Endothelial cell of umbilical vein (primary cell): ENCODE measurements around the gene DUOXA1. TPM values are rescaled to one million over a fixed set of nuclear protein-coding genes. Genes with fewer than 3 reads are reported as not detected.

Source experiments
- BruUV-seq: library from RNA; stranded (reverse); fragments of 400-500 nt; replicated peaks from 2 replicates; lab custom pipeline; 2021; lab: Mats Ljungman, UMichigan
- CTCF ChIA-PET: fragments of 300-600, 350-600 bp; sonication (Branson Sonifier 250); formaldehyde crosslinking; loops from one replicate; lab custom pipeline; 2021; ENCODE audit warnings: antibody characterized with exemption, inconsistent platforms; lab: Charles Lee
- POLR2A ChIA-PET: fragments of 300-600, 350-600 bp; sonication (Branson Sonifier 250); formaldehyde crosslinking; loops from one replicate; lab custom pipeline; 2021; ENCODE audit warnings: antibody characterized with exemption, inconsistent platforms; lab: Charles Lee
- DNase-seq: peaks from one replicate; pipeline ENCODE4 v3.0.0-alpha.2; 2011; ENCODE audit warnings: low read depth, low spot score
- FAIRE-seq: peaks from 2 replicates; lab custom pipeline; 2011; peaks lifted over from hg19 to GRCh38; lab: Jason Lieb, UNC
- H2AFZ ChIP-seq: 2 replicates; pipeline ENCODE4 v1.6.0; 2012; ENCODE audit warnings: low read depth, low read length, control low read depth, inconsistent platforms
- H3K27ac ChIP-seq: 2 replicates; pipeline ENCODE4 v1.5.1; 2011; ENCODE audit warnings: low read depth, mild to moderate bottlenecking, control low read depth, low read length, moderate library complexity; ENCODE audit not compliant: insufficient read depth
- H3K27me3 ChIP-seq, 2 experiments: 2 replicates each; pipeline versions ENCODE4 v1.6.0 to v1.6.1; 2011; ENCODE audit warnings: low read length in 2 of 2, mixed read lengths in 1 of 2; ENCODE audit not compliant: control insufficient read depth in 2 of 2, insufficient read depth in 2 of 2
- H3K36me3 ChIP-seq, 2 experiments: 2 replicates in 1 of 2; 3 replicates in 1 of 2; pipeline ENCODE4 v1.5.1; 2011; ENCODE audit warnings: low read length in 2 of 2, mild to moderate bottlenecking in 1 of 2, moderate library complexity in 1 of 2; ENCODE audit not compliant: control insufficient read depth in 2 of 2, insufficient read depth in 2 of 2; ENCODE audit errors: extremely low read depth in 1 of 2
- H3K4me1 ChIP-seq: 3 replicates; pipeline ENCODE4 v1.5.1; 2011; ENCODE audit warnings: mild to moderate bottlenecking, low read length; ENCODE audit not compliant: control insufficient read depth, insufficient read depth; ENCODE audit errors: extremely low read depth
- H3K4me2 ChIP-seq: 2 replicates; pipeline ENCODE4 v1.6.1; 2011; ENCODE audit warnings: low read length, control low read depth, mixed read lengths; ENCODE audit not compliant: insufficient read depth
- H3K4me3 ChIP-seq, 3 experiments: fragments of 200-600 bp in 1 of 3; sonication (generic), shearing (Covaris generic) in 1 of 3; replicated peaks in 1 of 3; 2 replicates each; pipeline ENCODE4 v1.5.1; 2011 to 2016; ENCODE audit warnings: control low read depth in 3 of 3, low read length in 3 of 3, mild to moderate bottlenecking in 2 of 3, inconsistent platforms in 1 of 3, low read depth in 1 of 3, moderate library complexity in 1 of 3; ENCODE audit not compliant: insufficient read depth in 1 of 3
- H3K79me2 ChIP-seq: 2 replicates; pipeline ENCODE4 v1.6.0; 2012; ENCODE audit warnings: low read length, inconsistent platforms; ENCODE audit not compliant: control insufficient read depth, insufficient read depth
- H3K9ac ChIP-seq: replicated peaks from 2 replicates; pipeline ENCODE3; 2011; ENCODE audit warnings: low read length, control low read depth; ENCODE audit not compliant: insufficient read depth; ENCODE audit errors: extremely low read depth
- H3K9me1 ChIP-seq: replicated peaks from 3 replicates; pipeline ENCODE4 v1.6.0; 2011; ENCODE audit warnings: mild to moderate bottlenecking, low read length; ENCODE audit not compliant: control insufficient read depth, insufficient read depth; ENCODE audit errors: extremely low read depth
- H3K9me3 ChIP-seq: replicated peaks from 2 replicates; pipeline ENCODE4 v1.5.1; 2012; ENCODE audit warnings: low read length, inconsistent platforms; ENCODE audit not compliant: control insufficient read depth, insufficient read depth
- H4K20me1 ChIP-seq: replicated peaks from 2 replicates; pipeline ENCODE3; 2011; ENCODE audit warnings: mild to moderate bottlenecking, low read length; ENCODE audit not compliant: control insufficient read depth, insufficient read depth; ENCODE audit errors: extremely low read depth
- CTCF ChIP-seq, 2 donors: IDR thresholded peaks; 1 replicate in 1 of 2; 2 replicates in 1 of 2; pipeline ENCODE4 v1.5.1; 2011; ENCODE audit warnings: low read length in 2 of 2, mild to moderate bottlenecking in 2 of 2, moderate library complexity in 2 of 2, control low read depth in 1 of 2, inconsistent platforms in 1 of 2, low read depth in 1 of 2; ENCODE audit not compliant: insufficient read depth in 1 of 2; ENCODE audit errors: extremely low read depth in 1 of 2
- EZH2 ChIP-seq: IDR thresholded peaks from 2 replicates; pipeline ENCODE4 v1.6.1; 2012; ENCODE audit warnings: borderline replicate concordance, low read depth, mild to moderate bottlenecking, moderate library complexity, low read length, inconsistent platforms; ENCODE audit not compliant: severe bottlenecking
- FOS ChIP-seq: IDR thresholded peaks from 2 replicates; pipeline ENCODE4 v1.6.1; 2011; ENCODE audit warnings: mild to moderate bottlenecking, low read length, moderate library complexity, borderline replicate concordance; ENCODE audit not compliant: insufficient read depth
- GATA2 ChIP-seq: IDR thresholded peaks from 2 replicates; pipeline ENCODE4 v1.7.0; 2011; ENCODE audit warnings: low read depth, mild to moderate bottlenecking, moderate library complexity, mixed read lengths, low read length; ENCODE audit not compliant: insufficient read length, insufficient read depth
- JUN ChIP-seq: IDR thresholded peaks from 2 replicates; pipeline ENCODE4 v1.6.1; 2011; ENCODE audit warnings: borderline replicate concordance, low read depth; ENCODE audit not compliant: insufficient read length, insufficient read depth
- MAX ChIP-seq: IDR thresholded peaks from 2 replicates; pipeline ENCODE4 v1.6.1; 2011; ENCODE audit not compliant: insufficient read depth, insufficient read length
- MYC ChIP-seq: IDR thresholded peaks from one replicate; pipeline ENCODE4 v1.6.1; 2011; ENCODE audit warnings: mild to moderate bottlenecking, low read depth, low read length
- POLR2A ChIP-seq: IDR thresholded peaks from 2 replicates; pipeline ENCODE4 v1.6.1; 2012; ENCODE audit warnings: low read depth, mild to moderate bottlenecking, control low read depth, low read length
- POLR2AphosphoS5 ChIP-seq: IDR thresholded peaks from 2 replicates; pipeline ENCODE4 v1.6.1; 2012; ENCODE audit warnings: low read depth, mild to moderate bottlenecking, control low read depth, low read length, moderate library complexity; ENCODE audit not compliant: insufficient read depth
- dilution Hi-C: fragments of 300-500 bp; cut with MboI; formaldehyde crosslinking; loops from one replicate; pipeline ENCODE4 v1.15.0; 2019; ENCODE audit warnings: low sequenced_read_pairs; ENCODE audit not compliant: extremely low pct_ligation_motif_present
- intact Hi-C: fragments of 100-400 bp; cut with micrococcal nuclease; formaldehyde crosslinking; loops from one replicate; pipeline ENCODE4 v1.10.0; 2022
- polyA plus RNA-seq, 4 experiments: library from polyadenylated mRNA; depleted of rRNA in 3 of 4; stranded (reverse) in 3 of 4; unstranded in 1 of 4; fragments of >200 nt; gene quantifications; 2 replicates each; pipeline versions ENCODE4 v1.2.1 to v1.2.3, GENCODE V29; 2011 to 2012; ENCODE audit warnings: missing spikeins in 1 of 4
- total RNA-seq: library from RNA; stranded (reverse); gene quantifications from 2 replicates; pipeline ENCODE4 v1.2.3, GENCODE V29; 2021

The DUOXA1 gene
- total and polyA plus RNA-seq, 2 donors (not counting 3 experiments of a cell fraction or from before 2014, with no cell fraction given) = 0.07 TPM; not detected in 1

- DNase-seq = no peak
- Histone ChIP-seq H3K9me1 (no peaks in the 10 kb centered on the region), H3K79me2 (no peaks in the 10 kb centered on the region), H3K4me2 (no peak overlapping the region), H3K36me3 (no peaks in the 10 kb centered on the region), H3K27me3 (no peaks in the 10 kb centered on the region), H2AFZ (no peak overlapping the region), H3K27ac (no peak overlapping the region), H3K4me3 (no peak overlapping the region), H3K9me3 (no peaks in the 10 kb centered on the region), H3K4me1 (peaks cover 2% of the 10 kb centered on the region), H3K9ac (no peak overlapping the region), H4K20me1 (no peaks in the 10 kb centered on the region)
- dilution Hi-C loops (no loop called here), intact Hi-C loops (no loop called here)
- ChIA-PET CTCF (interaction anchor here (1.5 to 3.0 kb wide), 2 partner anchors 29 to 38 kb away, joined by 6 to 7 read pairs; no protein-coding TSS in a partner anchor), POLR2A (no interaction called here)
- no peak for TF ChIP-seq JUN
- TF ChIP-seq MYC = no peak
- TF ChIP-seq CTCF (IDR thresholded peaks at IDR 0.05; ENCODE audit: extremely low read depth in 1 of 2, insufficient read depth in 1 of 2, low read depth in 1 of 2, low read length in 2 of 2) = no peak
- TF ChIP-seq POLR2AphosphoS5 = no peak
- no peak for TF ChIP-seq MAX
- no peak for TF ChIP-seq POLR2A
- no peak for TF ChIP-seq FOS
- no peak for TF ChIP-seq EZH2
- no peak for TF ChIP-seq GATA2
- no TSS peak for BruUV-seq
- FAIRE-seq = no peak
These were observed 26.1 kb upstream of the DUOXA1 start for GRCh38 chr15:45155739-45156138.
